ENCODE data around the gene ACBD4.
A peak's percentile ranks its signal among the peaks of the same experiment; 100 is the strongest.

Gene ACBD4

GRCh38 chr17:45161288-45162024 is 26.0 kb downstream of the ACBD4 start, which contains the start of gene HEXIM2:
HEXIM2 (plus strand) TSS chr17:45161875; CDS start chr17:45162794, 919 bp downstream.
- DNase-seq, result peak; percentile 100

- DNase-seq, result no peak
Measured at GRCh38 chr17:45162025-45162687, 26.7 kb downstream of the ACBD4 start.

- no peak for DNase-seq
Measured at GRCh38 chr17:45164734-45165269, 29.3 kb downstream of the ACBD4 start.

GRCh38 chr17:45168991-45169752 is 33.7 kb downstream of the ACBD4 start:
- DNase-seq, result no peak

GRCh38 chr17:45170280-45170930 is 34.9 kb downstream of the ACBD4 start:
- no peak for DNase-seq

GRCh38 chr17:45170931-45171337 is 35.4 kb downstream of the ACBD4 start:
- peak; percentile 65 for DNase-seq

- DNase-seq, result peak; percentile 31
Measured at GRCh38 chr17:45171338-45172231, 36.1 kb downstream of the ACBD4 start.

GRCh38 chr17:45172232-45172540 is 36.7 kb downstream of the ACBD4 start:
- no peak for DNase-seq

GRCh38 chr17:45172541-45173286 is 37.2 kb downstream of the ACBD4 start:
- peak; percentile 44 for DNase-seq

- DNase-seq, result no peak
Measured at GRCh38 chr17:45175759-45176115, 40.2 kb downstream of the ACBD4 start.

GRCh38 chr17:45177563-45177962 is 42.1 kb downstream of the ACBD4 start:
- DNase-seq, result no peak

- DNase-seq, result no peak
Measured at GRCh38 chr17:45184144-45184543, 48.7 kb downstream of the ACBD4 start.

- no peak for DNase-seq
Measured at GRCh38 chr17:45186801-45187354, 51.4 kb downstream of the ACBD4 start.

GRCh38 chr17:45189009-45189408 is 53.5 kb downstream of the ACBD4 start:
- DNase-seq, result no peak

GRCh38 chr17:45190503-45191255 is 55.2 kb downstream of the ACBD4 start:
- DNase-seq, result no peak
